ENCODE measurements around the gene NTNG1.

The NTNG1 gene

DNA sequence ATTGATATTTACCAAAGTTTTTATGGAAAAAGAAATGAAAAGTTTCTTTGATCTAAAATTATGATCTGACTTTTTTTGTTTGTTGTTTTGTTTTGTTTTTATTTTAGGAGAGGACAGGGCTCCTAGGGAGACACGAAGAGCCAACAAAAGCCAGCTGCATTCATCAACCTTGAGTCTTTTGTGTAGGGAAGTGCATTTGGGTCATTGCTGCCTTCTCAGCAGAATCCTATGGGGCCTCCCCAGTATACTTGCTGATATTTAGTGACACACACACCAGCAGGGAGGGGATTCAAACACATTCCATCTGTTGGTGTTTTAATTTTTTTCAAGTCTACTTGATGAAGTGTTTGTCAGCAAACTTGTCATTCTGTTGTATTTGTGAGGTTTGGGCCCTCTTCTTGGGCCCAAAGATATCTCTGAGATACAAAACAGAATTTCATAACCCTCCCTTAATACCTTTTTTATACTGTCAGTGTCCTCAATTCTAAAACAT is 203.5 kb downstream of the NTNG1 start:
- DNase-seq = no peak

DNA sequence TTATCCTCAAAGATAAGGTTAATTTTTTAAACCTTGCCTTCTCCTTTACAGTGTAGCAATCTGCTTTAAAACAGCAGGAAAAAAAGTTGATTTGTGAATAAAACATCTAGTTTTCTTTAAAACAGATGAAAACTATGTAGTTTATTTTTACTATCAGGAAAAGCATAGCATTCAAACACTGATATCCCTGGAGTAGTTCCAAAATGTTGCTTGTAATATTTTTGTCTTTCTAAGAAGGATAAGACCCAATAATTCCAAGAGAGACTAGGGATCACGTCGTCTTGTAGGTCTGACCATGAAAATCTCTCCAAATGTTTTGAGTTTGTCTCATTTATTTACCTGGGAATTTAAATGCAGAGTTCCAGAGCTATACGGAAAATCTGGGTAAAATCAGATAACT is 204.0 kb downstream of the NTNG1 start:
- no peak for DNase-seq

DNA sequence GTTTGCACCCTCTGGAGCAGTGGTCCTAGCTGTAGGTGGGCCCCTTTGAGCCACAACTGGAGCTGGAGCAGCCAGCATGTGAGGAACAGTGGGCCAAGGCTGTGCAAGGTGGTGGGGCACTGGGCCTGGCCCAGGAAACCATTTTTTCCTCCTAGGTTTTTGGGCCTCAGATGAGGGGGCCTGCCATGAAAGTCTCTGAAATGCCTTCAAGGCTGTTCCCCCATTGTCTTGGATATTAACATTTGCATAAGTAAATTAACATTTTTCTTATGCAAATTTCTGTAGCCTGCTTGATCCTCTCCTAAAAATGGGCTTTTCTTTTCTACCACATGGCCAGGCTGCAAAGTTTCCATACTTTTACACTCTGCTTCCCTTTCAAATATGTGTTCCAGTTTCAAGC is 212.0 kb downstream of the NTNG1 start:
- no peak for DNase-seq

DNA sequence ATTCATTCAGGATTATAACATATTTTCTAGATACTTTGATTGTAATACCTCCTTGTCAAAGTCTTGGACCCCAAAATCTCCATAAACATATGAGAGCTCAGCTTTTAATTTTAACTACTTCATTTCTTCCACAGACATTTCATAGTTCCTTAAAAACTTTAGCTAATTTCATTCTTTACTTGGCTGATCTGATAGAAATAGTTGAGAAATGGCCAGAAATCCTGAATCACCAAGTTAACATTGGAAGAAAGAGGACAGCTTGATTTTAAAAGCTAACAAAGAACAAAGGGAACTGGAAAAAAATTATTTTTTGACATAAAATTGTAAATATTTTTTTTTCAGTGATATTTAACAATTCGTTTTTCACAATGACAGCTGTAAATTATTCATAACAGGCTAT is 216.5 kb downstream of the NTNG1 start:
- no peak for DNase-seq

DNA sequence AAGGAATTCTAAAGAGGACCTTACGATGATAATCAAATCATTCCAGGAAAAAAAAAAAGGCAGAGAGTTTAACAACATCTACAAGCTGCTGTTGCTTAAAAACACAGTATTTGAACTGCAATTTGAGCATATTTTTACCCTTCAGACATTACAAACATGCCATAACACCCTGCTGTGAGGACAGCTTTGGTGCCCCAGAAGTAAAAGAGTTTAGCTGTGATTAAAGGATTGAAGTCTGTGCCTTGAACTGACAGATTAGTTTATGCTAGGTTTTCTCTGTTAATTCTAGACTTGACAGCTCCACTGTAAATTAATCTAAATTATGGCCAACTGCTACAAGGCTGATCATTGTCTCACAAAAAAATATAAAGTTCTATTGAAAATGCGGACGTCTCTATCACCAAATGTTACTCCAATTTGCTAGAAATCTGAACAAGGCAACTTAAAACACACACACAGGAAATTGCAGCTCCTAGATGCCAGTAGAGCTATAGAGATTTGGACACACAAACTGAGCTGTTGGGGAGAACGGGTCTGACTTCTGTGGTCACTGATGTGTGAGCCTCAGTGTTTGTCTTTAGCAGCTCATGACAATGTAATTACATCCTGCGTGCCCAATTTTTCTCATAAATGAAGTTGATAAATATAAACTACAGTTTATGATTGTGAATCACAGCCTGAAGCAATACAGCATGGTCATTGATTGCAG is 217.9 kb downstream of the NTNG1 start:
- DNase-seq = no peak

DNA sequence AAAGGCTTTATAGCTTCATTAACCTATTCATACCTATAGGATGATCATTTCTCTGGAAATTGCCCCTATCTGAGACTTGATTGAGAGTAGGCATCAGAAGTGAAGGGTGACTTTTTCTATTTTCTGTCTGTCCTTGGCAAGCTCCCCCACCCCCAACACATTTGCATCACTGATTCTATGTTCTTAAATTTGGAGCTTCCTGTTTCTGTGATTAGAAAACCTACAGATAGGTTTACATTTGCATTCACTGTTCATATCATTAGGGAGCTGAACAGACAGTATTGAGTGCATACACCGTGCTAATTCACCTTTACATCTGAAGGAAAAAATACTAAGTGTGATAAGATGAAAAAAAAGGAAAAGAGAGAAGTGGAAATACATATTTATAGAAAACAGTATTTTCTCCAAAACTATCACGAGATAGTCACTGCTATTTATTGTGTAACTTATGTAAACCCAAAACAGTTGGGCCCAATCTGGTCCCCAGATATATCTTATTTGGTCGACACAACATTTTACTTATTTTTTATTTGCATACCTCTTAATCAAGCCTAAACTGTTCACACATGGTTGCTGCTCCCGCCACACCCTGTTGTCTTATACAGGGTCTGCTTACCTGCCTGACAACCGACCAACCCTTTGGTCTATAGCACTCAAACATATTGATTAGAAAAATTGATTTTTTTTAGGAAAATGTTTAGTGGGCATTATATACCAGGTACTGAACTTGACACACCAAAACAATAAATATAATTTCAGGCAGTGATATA is 218.8 kb downstream of the NTNG1 start:
- DNase-seq = no peak

DNA sequence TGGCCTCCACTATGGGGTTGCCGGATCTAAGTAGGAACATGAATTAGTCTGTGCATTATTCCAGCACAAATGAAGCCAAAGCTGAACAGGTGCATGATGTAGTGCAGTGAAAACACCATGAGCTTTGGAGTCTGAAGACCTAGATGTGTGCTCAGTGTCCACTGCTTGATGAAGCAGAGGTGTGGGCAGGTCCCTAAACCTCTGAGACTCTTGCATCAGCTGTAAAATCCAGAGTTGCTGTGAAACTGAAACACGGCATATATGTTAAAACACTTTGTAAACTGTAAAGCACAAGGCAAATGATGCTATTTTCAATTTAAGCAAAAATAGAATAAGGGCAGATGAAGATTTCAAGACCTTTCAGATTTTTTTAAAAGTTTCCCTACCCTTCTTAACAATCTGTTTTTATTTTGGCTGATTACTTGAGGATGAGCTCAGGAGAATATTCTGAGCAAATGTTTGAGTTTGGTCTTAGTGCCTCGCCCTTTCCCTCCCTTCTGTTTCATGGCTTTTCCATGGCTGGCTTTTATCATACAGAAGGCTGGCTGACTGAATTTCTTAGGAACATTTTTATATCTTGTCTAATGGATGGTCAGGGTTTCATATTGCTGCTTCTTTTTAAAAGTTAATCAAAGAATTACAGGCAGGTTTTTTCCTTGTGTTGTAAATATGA is 221.8 kb downstream of the NTNG1 start:
- DNase-seq = no peak

DNA sequence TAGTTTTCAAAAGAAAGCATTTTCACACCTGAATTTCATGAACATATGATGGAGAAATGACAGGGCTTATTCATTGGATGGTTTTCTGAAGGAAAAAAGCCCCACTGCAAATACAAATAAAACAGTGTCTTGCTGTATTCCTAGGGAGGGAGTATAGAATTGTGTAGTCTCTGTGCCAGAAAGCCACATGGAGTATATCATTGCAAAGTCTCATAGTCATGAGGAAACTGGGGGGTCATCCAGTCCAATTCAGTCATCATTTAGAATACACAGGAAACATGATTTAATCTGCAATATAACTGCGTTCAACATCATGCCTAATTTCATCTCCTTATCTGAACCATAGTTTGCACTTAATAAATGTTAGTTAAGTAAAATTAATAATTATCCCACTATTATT is 222.3 kb downstream of the NTNG1 start:
- DNase-seq = no peak

DNA sequence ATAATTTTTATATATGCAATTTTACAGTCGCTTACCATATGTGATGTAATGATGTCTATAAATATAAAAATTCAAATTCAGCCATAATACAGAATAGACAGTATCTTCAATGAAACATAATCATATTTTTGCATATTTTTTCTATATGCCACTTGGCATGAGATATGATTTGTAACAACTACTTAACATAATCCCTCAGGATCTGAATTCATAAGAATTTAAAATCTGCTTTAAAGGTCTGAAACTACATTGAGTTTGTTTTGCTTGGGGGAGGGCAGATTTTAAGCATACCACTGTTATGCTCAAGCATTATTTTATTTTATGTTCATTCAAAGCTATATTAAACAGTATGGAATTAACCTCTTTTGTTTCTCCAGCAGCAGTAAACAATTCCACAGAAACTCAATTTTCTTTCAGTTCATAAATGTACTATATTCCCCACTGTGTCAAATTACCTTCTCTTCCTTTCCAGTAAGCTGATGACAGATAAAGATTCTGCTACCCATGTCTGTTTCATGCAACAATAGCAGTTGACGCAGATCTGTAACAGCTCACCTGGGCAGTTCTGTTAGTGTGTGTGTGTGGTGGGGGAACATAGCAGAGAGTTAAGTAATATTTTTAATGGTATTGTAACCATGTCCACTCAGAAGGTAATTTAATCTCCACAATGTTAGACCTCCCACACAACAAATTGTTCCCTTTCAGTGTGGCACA is 224.8 kb downstream of the NTNG1 start:
- DNase-seq = no peak

DNA sequence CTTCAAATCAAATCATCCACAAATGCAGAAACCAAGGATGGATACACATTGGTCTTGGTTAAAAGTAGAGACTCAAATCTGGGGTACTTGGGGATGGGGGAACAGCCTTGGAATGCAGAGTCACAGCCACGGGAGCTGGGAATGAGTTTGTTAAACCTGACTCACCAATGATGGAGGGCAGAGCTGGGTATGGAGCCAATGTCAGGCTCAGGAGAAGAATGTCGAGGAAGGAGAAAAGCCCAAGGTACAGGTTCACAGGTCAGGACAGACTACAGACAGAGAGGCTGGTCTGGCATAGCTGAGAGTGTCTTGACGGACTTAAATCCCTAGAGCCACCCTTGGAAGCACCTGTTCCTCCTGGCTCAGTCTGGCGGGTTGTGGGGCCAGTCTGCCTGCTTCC is 237.6 kb downstream of the NTNG1 start:
- DNase-seq = no peak

DNA sequence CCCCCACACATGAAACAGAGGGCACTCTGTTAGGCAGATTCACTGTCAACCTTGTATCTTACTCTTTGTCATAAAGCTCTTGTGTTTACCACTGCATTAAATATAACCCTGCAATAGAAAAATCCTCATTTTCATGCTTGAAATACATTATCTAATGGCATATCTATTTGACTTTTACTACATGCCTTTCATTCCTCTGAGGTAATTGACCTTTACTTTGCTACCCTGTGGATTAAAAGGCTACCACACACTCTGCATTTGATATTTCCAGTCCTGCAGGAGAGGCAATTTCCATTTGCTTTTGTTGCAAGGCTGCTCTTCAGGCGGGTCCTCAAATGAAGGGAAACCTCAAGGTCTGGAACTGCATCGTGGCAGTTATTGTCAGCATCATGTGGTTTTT is 238.0 kb downstream of the NTNG1 start:
- DNase-seq = no peak

DNA sequence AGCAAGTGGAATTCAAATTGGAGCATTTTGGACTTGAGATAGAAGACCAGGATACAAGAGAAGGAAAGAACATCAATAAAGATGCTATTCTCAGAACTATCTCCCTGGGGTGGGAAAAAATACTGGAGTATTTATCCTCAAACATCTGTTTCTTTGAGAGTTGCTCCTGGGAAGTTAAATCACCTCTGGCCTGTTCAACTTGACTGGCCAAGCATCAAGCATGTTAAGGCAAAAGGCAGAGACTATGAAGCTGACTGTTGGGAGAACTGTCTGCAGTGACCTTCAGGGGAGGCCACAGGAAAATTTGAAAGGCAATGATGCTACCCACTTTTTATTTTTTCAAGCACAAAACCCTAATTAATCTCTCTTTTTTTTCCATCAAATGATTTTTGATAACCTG is 239.0 kb downstream of the NTNG1 start:
- no peak for DNase-seq

DNA sequence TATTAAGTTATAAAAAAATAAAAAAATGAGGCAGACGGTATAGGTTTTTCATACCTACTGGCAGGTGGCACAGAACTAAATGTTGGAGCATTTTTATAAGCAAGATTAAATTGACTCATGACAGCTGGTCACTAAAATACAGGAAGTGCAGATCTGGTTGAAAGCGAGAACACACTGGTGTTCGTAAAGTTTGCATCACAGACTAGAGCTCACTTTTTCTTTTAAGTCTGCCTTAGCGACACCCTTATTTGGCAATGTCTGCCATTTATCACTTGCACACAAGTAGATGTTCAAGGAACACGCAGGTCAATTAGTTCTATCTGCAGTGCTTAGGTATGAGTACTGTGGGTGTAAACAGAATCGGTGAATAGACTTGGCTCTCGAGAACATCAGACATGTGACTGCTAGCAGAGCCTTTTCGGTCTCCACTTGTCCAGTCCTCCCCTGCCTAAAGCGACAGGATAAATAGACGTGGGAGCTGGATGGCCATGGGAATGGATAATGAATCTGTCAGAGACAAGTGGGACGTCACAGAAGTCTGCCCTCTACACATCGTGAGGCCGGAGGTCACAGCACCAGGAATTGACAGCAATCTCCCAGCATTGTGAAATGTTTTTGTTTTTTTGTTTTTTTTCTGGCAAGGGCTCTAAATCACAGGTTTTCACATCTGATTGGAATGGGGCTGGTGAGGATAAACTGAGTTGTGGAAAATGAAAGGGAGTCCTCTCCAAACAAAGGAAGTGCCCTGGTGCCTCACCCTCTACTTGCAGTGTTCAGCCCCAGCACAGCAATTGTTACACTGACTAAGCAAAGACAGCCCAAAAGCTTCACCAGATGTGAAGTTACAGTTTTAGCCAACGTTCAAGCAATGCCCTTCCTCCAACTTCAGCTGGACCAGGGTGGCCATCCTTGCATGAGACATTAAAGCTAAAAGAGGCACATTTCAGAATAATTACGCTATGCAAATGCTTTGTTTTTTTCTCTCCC is 248.9 kb downstream of the NTNG1 start:
- DNase-seq = no peak

DNA sequence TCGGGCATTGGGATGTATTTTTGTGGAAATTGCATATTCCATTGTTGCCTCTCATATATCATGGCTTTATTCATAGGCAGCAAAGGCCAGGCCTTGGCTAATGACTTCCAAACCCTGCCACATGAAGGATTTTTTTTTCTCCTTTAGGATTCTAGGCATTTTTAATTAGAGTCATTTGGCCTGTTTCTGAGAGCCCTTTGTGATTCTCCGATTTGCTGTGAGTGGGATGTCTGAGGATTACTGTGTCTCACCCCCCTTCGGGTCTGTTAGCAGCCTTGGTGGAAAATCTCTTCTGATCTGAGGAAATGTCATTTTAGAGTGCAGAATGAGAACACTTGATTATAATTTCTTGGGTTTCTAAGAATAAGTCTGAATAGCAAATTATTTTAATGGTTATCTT is 253.5 kb downstream of the NTNG1 start:
- no peak for DNase-seq

DNA sequence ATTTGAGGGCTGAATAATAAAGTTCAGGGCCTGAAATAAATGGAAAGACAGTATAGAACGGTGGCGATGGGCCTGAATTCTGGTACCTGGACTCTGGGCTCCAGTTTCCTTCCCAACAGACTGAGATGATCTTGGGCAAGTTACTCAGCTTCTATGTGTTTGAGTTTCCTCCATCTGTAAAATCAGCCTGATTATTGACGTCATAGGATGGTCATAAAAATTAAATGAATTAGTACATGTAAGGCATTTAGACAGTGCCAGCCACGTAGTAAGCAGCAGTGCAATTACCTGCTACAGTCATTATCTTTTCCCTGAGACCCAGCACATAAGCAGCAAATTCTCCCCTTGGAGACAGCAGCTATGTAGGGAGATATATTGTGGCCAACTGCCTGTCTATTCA is 260.9 kb downstream of the NTNG1 start:
- DNase-seq = no peak

DNA sequence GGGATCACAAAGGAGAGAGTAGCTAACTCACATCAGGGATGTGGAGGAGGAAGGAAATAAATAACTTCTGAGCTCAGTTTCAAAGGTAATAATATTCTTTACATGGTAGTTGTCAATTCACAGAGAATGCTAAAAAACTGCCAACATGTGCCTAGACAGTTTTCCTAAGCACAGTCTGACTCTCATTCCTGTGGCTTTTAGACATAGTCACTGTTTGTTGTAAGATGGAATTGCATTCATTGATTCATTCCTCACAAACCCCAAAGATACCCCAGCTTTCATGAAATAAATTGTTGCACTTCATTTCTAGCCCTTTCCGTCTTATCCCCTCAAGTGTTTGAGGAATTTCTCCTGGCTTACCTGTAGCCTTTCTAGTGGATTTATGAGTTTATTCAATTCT is 263.9 kb downstream of the NTNG1 start:
- no peak for DNase-seq

DNA sequence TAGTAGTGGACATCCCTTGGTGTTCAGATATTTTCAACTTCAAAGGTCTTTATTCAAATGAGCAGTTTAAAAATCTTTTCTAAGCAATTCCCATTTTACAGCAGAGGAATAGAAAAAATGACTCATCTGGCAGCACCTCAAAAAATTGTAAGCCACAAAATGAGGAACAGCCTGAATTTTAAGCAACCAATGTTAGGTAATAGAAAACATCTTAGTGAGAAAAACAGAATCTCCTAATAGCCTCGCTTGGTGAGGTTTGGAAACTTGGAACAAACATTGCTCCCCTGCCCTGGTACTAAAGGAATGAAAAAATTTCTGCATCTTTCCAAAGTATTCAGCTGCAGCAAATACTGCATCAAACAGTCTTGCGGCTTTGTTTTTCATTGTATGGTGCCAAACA is 264.4 kb downstream of the NTNG1 start:
- no peak for DNase-seq

DNA sequence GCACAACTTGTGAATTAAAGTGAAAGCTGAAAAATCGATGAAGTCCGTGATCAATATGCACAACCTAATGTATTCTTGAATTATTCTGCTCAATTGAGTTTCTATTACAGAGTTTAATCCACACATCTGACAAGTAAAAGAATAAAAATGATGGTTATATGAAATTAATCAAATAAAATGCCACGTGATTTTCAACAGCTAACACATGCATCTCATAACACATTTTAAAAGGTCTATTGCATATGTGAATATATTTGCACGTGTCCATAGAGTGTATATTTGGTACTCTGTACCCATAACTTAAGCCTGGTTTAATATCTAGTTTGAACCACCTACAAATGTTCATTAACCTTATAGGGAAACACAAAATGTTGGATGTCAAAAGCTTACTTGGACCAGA is 266.2 kb downstream of the NTNG1 start:
- no peak for DNase-seq

DNA sequence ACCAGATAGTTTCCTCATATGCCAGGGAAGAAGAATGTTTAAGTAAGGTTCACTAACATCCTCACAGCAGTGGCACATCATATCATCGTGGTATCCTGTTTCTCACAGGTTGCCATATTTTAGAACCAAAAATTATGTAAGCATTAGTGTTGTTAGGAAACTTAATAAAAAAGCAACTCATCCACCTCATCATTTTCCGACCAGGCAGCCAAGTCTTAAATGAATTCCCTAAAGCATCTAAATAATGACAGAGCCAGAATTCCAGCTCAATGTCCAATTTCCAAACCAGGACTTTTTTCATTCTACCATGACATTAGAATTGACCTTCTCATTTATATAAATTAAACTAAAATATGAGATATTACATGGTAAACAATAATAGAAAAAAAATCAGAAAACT is 272.7 kb downstream of the NTNG1 start:
- no peak for DNase-seq

DNA sequence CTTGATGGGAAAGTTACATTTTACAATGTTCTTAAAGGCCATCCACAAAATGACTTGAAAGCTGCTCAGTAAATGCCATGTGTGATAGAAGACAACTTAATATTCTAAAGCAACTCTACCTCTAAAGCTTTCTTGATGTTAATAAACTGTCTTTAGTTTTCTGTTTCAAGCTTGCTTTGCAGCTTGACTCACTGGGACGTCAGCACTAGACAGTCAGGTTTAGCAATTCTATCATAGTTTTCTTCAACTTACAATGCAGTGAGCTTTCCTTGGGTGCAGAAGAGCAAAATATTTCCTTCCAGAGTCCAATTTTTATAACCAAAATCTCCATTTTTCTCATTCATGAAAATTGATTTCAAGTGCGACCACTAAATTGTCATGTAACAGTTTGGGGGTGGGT is 273.1 kb downstream of the NTNG1 start:
- no peak for DNase-seq

DNA sequence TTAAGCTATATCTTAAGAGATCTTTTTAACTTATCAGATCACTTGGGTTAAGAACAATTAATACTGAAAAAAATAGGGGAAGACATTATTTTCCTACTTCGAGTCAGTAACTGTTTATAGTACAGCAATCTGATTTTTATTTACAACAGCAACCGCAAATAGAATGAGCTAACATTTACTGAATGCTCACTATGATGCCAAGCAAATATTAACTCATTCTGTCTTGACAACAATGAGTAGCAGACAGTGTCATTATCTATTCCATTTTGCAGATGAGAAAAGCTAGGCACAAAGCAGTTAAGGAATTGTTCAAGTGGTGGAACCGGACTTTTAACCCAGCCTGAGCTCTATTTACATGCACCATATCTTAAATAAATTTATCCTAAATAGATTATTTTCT is 273.7 kb downstream of the NTNG1 start:
- no peak for DNase-seq

DNA sequence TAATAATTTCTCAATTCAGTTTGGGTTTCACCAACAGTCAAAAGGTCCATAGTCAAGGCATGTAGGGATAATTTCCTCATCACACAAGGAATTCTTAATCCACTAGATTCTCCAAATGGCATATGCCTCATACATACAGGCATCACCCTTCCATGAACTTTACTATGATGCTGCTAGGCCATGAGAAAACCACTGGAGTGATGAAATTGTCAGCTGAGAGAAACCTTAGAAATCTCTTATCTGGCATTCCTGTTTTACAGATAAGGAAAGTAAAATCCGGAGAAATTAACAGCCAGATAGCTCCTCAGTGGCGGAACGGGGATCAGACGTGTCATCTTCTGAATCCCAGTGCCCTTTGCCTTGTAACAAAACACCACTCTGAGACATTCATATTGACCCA is 274.4 kb downstream of the NTNG1 start:
- no peak for DNase-seq
